HG02981 (cell line): ENCODE measurements around the gene CALHM1.
A peak's percentile ranks its signal among the peaks of the same experiment; 100 is the strongest.

Source experiments
- ATAC-seq: cut with Tn5 transposase; IDR thresholded peaks from one replicate; pipeline ENCODE4 v1.9.1; 2021; ENCODE audit warnings: mild to moderate bottlenecking, moderate library complexity; ENCODE audit not compliant: unreplicated experiment

The CALHM1 gene

GRCh38 chr10:103456074-103456660, 2.5 kb downstream of the CALHM1 start:
- no peak for ATAC-seq

- ATAC-seq = no peak
Measured at GRCh38 chr10:103455235-103455634, 3.5 kb downstream of the CALHM1 start.

- no peak for ATAC-seq
Measured at GRCh38 chr10:103454026-103454425, 4.7 kb downstream of the CALHM1 start.

- no peak for ATAC-seq
Measured at GRCh38 chr10:103452506-103453230, 6.0 kb downstream of the CALHM1 start.

GRCh38 chr10:103451831-103452505, 6.7 kb downstream of the CALHM1 start, which contains the start of gene CALHM2:
TSS of gene CALHM2 (minus strand) at chr10:103452370. CDS start at chr10:103449941, 2,429 bp downstream.
- peak; percentile 63 for ATAC-seq

GRCh38 chr10:103451091-103451813, 7.4 kb downstream of the CALHM1 start:
- ATAC-seq = no peak

GRCh38 chr10:103450201-103450695, 8.5 kb downstream of the CALHM1 start:
- ATAC-seq = no peak

GRCh38 chr10:103449208-103450144, 9.2 kb downstream of the CALHM1 start:
- ATAC-seq = no peak

- no peak for ATAC-seq
Measured at GRCh38 chr10:103448746-103449145, 10.0 kb downstream of the CALHM1 start.

GRCh38 chr10:103447187-103447586, 11.5 kb downstream of the CALHM1 start:
- ATAC-seq = no peak

- ATAC-seq = no peak
Measured at GRCh38 chr10:103445767-103446567, 12.7 kb downstream of the CALHM1 start.

- no peak for ATAC-seq
Measured at GRCh38 chr10:103445366-103445765, 13.3 kb downstream of the CALHM1 start.

GRCh38 chr10:103444478-103444877, 14.2 kb downstream of the CALHM1 start:
- ATAC-seq = no peak

GRCh38 chr10:103443475-103444185, 15.1 kb downstream of the CALHM1 start:
- ATAC-seq = no peak

- ATAC-seq = no peak
Measured at GRCh38 chr10:103442031-103442461, 16.7 kb downstream of the CALHM1 start.

GRCh38 chr10:103441611-103442010, 17.1 kb downstream of the CALHM1 start:
- ATAC-seq = no peak

GRCh38 chr10:103441206-103441605, 17.5 kb downstream of the CALHM1 start:
- no peak for ATAC-seq

- no peak for ATAC-seq
Measured at GRCh38 chr10:103440416-103440815, 18.3 kb downstream of the CALHM1 start.

- ATAC-seq = no peak
Measured at GRCh38 chr10:103439776-103440175, 18.9 kb downstream of the CALHM1 start.
